DMS153 treated with DMSO at 0.1 percent for 48 hours (cell line): ENCODE measurements around the gene GABBR2.

ENCODE experiments used
- DNase-seq: peaks from one replicate; lab custom pipeline; 2025; ENCODE audit not compliant: unreplicated experiment; lab: John Stamatoyannopoulos, UW

GABBR2 gene

GRCh38 chr9:98635374-98635773 lies 73.4 kb downstream of the GABBR2 start:
- no peak for DNase-seq

GRCh38 chr9:98634685-98635336 lies 73.9 kb downstream of the GABBR2 start:
- no peak for DNase-seq

GRCh38 chr9:98632839-98633238 lies 75.9 kb downstream of the GABBR2 start:
- no peak for DNase-seq

GRCh38 chr9:98627296-98627695 lies 81.4 kb downstream of the GABBR2 start:
- DNase-seq = no peak

- no peak for DNase-seq
Measured at GRCh38 chr9:98625728-98626127, 83.0 kb downstream of the GABBR2 start.

GRCh38 chr9:98619788-98620187 lies 88.9 kb downstream of the GABBR2 start:
- DNase-seq = no peak

- DNase-seq = no peak
Measured at GRCh38 chr9:98615633-98616032, 93.1 kb downstream of the GABBR2 start.

- DNase-seq = no peak
Measured at GRCh38 chr9:98614941-98615340, 93.8 kb downstream of the GABBR2 start.

GRCh38 chr9:98612061-98612752 lies 96.5 kb downstream of the GABBR2 start:
- DNase-seq = no peak

- DNase-seq = no peak
Measured at GRCh38 chr9:98611319-98611718, 97.4 kb downstream of the GABBR2 start.

- no peak for DNase-seq
Measured at GRCh38 chr9:98610711-98611110, 98.0 kb downstream of the GABBR2 start.

- no peak for DNase-seq
Measured at GRCh38 chr9:98610211-98610610, 98.5 kb downstream of the GABBR2 start.

GRCh38 chr9:98609646-98610045 lies 99.1 kb downstream of the GABBR2 start:
- no peak for DNase-seq

GRCh38 chr9:98607787-98608186 lies 100.9 kb downstream of the GABBR2 start:
- no peak for DNase-seq

- DNase-seq = no peak
Measured at GRCh38 chr9:98607152-98607551, 101.6 kb downstream of the GABBR2 start.

GRCh38 chr9:98606730-98607129 lies 102.0 kb downstream of the GABBR2 start:
- no peak for DNase-seq

GRCh38 chr9:98605116-98605515 lies 103.6 kb downstream of the GABBR2 start:
- DNase-seq = no peak

GRCh38 chr9:98603821-98604383 lies 104.8 kb downstream of the GABBR2 start:
- DNase-seq = no peak

GRCh38 chr9:98602839-98603500 lies 105.8 kb downstream of the GABBR2 start:
- no peak for DNase-seq

GRCh38 chr9:98600631-98601030 lies 108.1 kb downstream of the GABBR2 start:
- DNase-seq = no peak

- DNase-seq = no peak
Measured at GRCh38 chr9:98599566-98600216, 109.0 kb downstream of the GABBR2 start.
